ENCODE data around the gene ATXN3. TPM values are rescaled to one million over a fixed set of nuclear protein-coding genes. Genes with fewer than 3 reads are reported as not detected.

ATXN3 gene
- total RNA-seq, 1 donor from 2014 or later: 29.3 TPM

- Mint-ChIP-seq H3K4me3 (peak overlapping the region; percentile 15), H3K9me3 (no peaks in the 10 kb centered on the region), H3K27me3 (no peaks in the 10 kb centered on the region), H3K4me1 (peaks cover 44% of the 10 kb centered on the region), H3K27ac (no peak overlapping the region), H3K36me3 (ENCODE audit: low read depth) (peaks cover 28% of the 10 kb centered on the region)
- no peak for ATAC-seq (ENCODE audit: low read depth)
- TF ChIP-seq CTCF (IDR thresholded peaks at IDR 0.05): no peak
- CTCF ChIA-PET: no interaction called here
- DNase-seq: no peak
- intact Hi-C loops (cut with micrococcal nuclease): no loop called here
- POLR2A ChIA-PET: interaction anchor here (0.5 kb wide), 1 partner anchor 897 kb away, joined by 4 read pairs; no protein-coding TSS in a partner anchor
These were observed 68.4 kb downstream of the ATXN3 start for GRCh38 chr14:92037989-92038388.

- Mint-ChIP-seq H3K36me3 (ENCODE audit: low read depth) (peaks cover 39% of the 10 kb centered on the region), H3K27me3 (no peaks in the 10 kb centered on the region), H3K4me1 (peaks cover 43% of the 10 kb centered on the region), H3K4me3 (no peak overlapping the region), H3K9me3 (no peaks in the 10 kb centered on the region), H3K27ac (no peak overlapping the region)
- DNase-seq (no peak), ATAC-seq (ENCODE audit: low read depth) (no peak)
- POLR2A ChIA-PET: no interaction called here
- TF ChIP-seq CTCF (IDR thresholded peaks at IDR 0.05): no peak
- CTCF ChIA-PET: no interaction called here
- intact Hi-C loops (cut with micrococcal nuclease): no loop called here
These were observed 70.5 kb downstream of the ATXN3 start for GRCh38 chr14:92035890-92036289.

- ChIA-PET CTCF (no interaction called here), POLR2A (no interaction called here)
- Mint-ChIP-seq H3K27ac (no peak overlapping the region), H3K9me3 (no peaks in the 10 kb centered on the region), H3K4me3 (no peak overlapping the region), H3K4me1 (peaks cover 35% of the 10 kb centered on the region), H3K27me3 (no peaks in the 10 kb centered on the region), H3K36me3 (ENCODE audit: low read depth) (peaks cover 38% of the 10 kb centered on the region)
- intact Hi-C loops (cut with micrococcal nuclease): no loop called here
- ATAC-seq (ENCODE audit: low read depth) (no peak), DNase-seq (no peak)
- no peak for TF ChIP-seq CTCF (IDR thresholded peaks at IDR 0.05)
These were observed 72.3 kb downstream of the ATXN3 start for GRCh38 chr14:92033906-92034687.

- no peaks in the 10 kb centered on the region for H3K27me3 Mint-ChIP-seq
- TF ChIP-seq CTCF (IDR thresholded peaks at IDR 0.05): no peak
- no peak overlapping the region for H3K4me3 Mint-ChIP-seq
- DNase-seq (no peak), ATAC-seq (ENCODE audit: low read depth) (no peak)
- POLR2A ChIA-PET: no interaction called here
- intact Hi-C loops (cut with micrococcal nuclease): no loop called here
- CTCF ChIA-PET: no interaction called here
- peaks cover 28% of the 10 kb centered on the region for H3K4me1 Mint-ChIP-seq
- H3K9me3 Mint-ChIP-seq: no peaks in the 10 kb centered on the region
- peaks cover 42% of the 10 kb centered on the region for H3K36me3 Mint-ChIP-seq (ENCODE audit: low read depth)
- no peak overlapping the region for H3K27ac Mint-ChIP-seq
These were observed 72.9 kb downstream of the ATXN3 start for GRCh38 chr14:92033433-92033832.

GRCh38 chr14:92026548-92027190, 79.7 kb downstream of the ATXN3 start:
- CTCF ChIA-PET: no interaction called here
- Mint-ChIP-seq H3K27ac (peak overlapping the region; percentile 50), H3K4me1 (peaks cover 6% of the 10 kb centered on the region), H3K4me3 (no peak overlapping the region), H3K27me3 (no peaks in the 10 kb centered on the region), H3K36me3 (ENCODE audit: low read depth) (peaks cover 68% of the 10 kb centered on the region), H3K9me3 (no peaks in the 10 kb centered on the region)
- ATAC-seq (ENCODE audit: low read depth) (no peak), DNase-seq (no peak)
- intact Hi-C loops (cut with micrococcal nuclease): no loop called here
- TF ChIP-seq CTCF (IDR thresholded peaks at IDR 0.05): no peak
- POLR2A ChIA-PET: interaction anchor here (2.2 kb wide), 1 partner anchor 13 kb away, joined by 8 read pairs; the partner anchor contains the start of gene TRIP11
